Thoracic aorta (tissue), 2 donors: ENCODE results near the gene ANKRD11. TPM values are rescaled to one million over a fixed set of nuclear protein-coding genes. Genes with fewer than 3 reads are reported as not detected.

Experiments used
- ATAC-seq: fragments of 150-250 bp; one replicate; pipeline ENCODE4 v1.8.0; 2017; ENCODE audit warnings: low read depth; ENCODE audit not compliant: insufficient number of reproducible peaks, low FRiP score
- DNase-seq: peaks from one replicate; pipeline ENCODE4 v3.0.0-alpha.2; 2020; ENCODE audit warnings: low spot score
- H3K27ac ChIP-seq, 2 donors: fragments of 200-600 bp; sonication (generic); 1 replicate in 1 of 2; 2 replicates in 1 of 2; pipeline ENCODE4 v1.5.1; 2016; ENCODE audit warnings: mild to moderate bottlenecking in 2 of 2, moderate library complexity in 2 of 2
- H3K27me3 ChIP-seq: fragments of 200-600 bp; sonication (generic); replicated peaks from 2 replicates; pipeline ENCODE4 v1.6.0; 2016; ENCODE audit warnings: mild to moderate bottlenecking; ENCODE audit not compliant: insufficient read depth
- H3K36me3 ChIP-seq: fragments of 200-600 bp; sonication (generic); one replicate; pipeline ENCODE4 v1.5.1; 2016
- H3K4me1 ChIP-seq, 2 donors: fragments of 200-600 bp; sonication (generic); 1 replicate in 1 of 2; 2 replicates in 1 of 2; pipeline versions ENCODE4 v1.5.1 to v1.6.0; 2016; ENCODE audit warnings: low read depth in 2 of 2, mild to moderate bottlenecking in 1 of 2; ENCODE audit not compliant: control insufficient read depth in 1 of 2
- H3K4me3 ChIP-seq: fragments of 200-600 bp; sonication (generic); 2 replicates; pipeline ENCODE4 v1.5.1; 2016; ENCODE audit warnings: mild to moderate bottlenecking
- H3K9me3 ChIP-seq: fragments of 200-600 bp; sonication (generic); 2 replicates; pipeline ENCODE4 v1.5.1; 2016
- CTCF ChIP-seq: fragments of 200-600 bp; sonication (generic); IDR thresholded peaks from one replicate; pipeline ENCODE4 v1.5.1; 2019; ENCODE audit warnings: antibody characterized with exemption
- total RNA-seq, 2 donors: library from RNA; depleted of rRNA; stranded (reverse); fragments of >200 nt; gene quantifications; one replicate each; pipeline versions ENCODE4 v1.1.0 to v1.2.3, GENCODE V29; 2016

ANKRD11 gene
- total RNA-seq, 2 donors from 2014 or later, result 125 to 129 TPM

- Histone ChIP-seq H3K27ac (no peak overlapping the region), H3K4me1 (peaks cover 24 to 45% of the 10 kb centered on the region in 2 donors), H3K4me3 (no peak overlapping the region), H3K27me3 (no peaks in the 10 kb centered on the region), H3K36me3 (no peaks in the 10 kb centered on the region), H3K9me3 (no peaks in the 10 kb centered on the region)
- no peak for DNase-seq
- ATAC-seq, result no peak
- no peak for TF ChIP-seq CTCF
Observed at GRCh38 chr16:89404561-89404960, 85.8 kb downstream of the ANKRD11 start.

- TF ChIP-seq CTCF, result no peak
- no peak for ATAC-seq
- H3K4me1 ChIP-seq, result peaks cover 9 to 29% of the 10 kb centered on the region in 2 donors
- H3K27ac ChIP-seq, result no peak overlapping the region
- DNase-seq, result no peak
- H3K9me3 ChIP-seq, result no peaks in the 10 kb centered on the region
- H3K4me3 ChIP-seq, result no peak overlapping the region
- no peaks in the 10 kb centered on the region for H3K36me3 ChIP-seq
- no peaks in the 10 kb centered on the region for H3K27me3 ChIP-seq
Observed at GRCh38 chr16:89402962-89403361, 87.4 kb downstream of the ANKRD11 start.

- Histone ChIP-seq H3K27me3 (no peaks in the 10 kb centered on the region), H3K4me1 (peaks cover 5 to 20% of the 10 kb centered on the region in 2 donors), H3K4me3 (no peak overlapping the region), H3K36me3 (no peaks in the 10 kb centered on the region), H3K27ac (no peak overlapping the region), H3K9me3 (no peaks in the 10 kb centered on the region)
- no peak for TF ChIP-seq CTCF
- ATAC-seq, result no peak
- no peak for DNase-seq
Observed at GRCh38 chr16:89401641-89402445, 88.5 kb downstream of the ANKRD11 start.

GRCh38 chr16:89401205-89401604, 89.2 kb downstream of the ANKRD11 start:
- no peak for ATAC-seq

GRCh38 chr16:89400740-89401139, 89.6 kb downstream of the ANKRD11 start:
- Histone ChIP-seq H3K27ac (no peak overlapping the region), H3K9me3 (no peaks in the 10 kb centered on the region), H3K4me1 (peaks cover under 1 to 18% of the 10 kb centered on the region in 2 donors), H3K27me3 (no peaks in the 10 kb centered on the region), H3K36me3 (no peaks in the 10 kb centered on the region), H3K4me3 (no peak overlapping the region)
- ATAC-seq, result no peak
- no peak for DNase-seq
- no peak for TF ChIP-seq CTCF

More at GRCh38 chr16:89401205-89401604, 89.2 kb downstream of the ANKRD11 start:
- H3K9me3 ChIP-seq, result no peaks in the 10 kb centered on the region
- DNase-seq, result no peak
- H3K4me3 ChIP-seq, result no peak overlapping the region
- H3K27ac ChIP-seq, result no peak overlapping the region
- no peaks in the 10 kb centered on the region for H3K27me3 ChIP-seq
- no peaks in the 10 kb centered on the region for H3K36me3 ChIP-seq
- TF ChIP-seq CTCF, result no peak
- peaks cover 0 to 16% of the 10 kb centered on the region in 2 donors for H3K4me1 ChIP-seq
